Neural progenitor cell (in vitro differentiated cells): ENCODE data around the gene CHST14.

Experiments
- EZH2phosphoT487 ChIP-seq: fragments of 200-600 bp; sonication (generic); IDR thresholded peaks from 2 replicates; pipeline ENCODE4 v1.6.1; 2017; ENCODE audit warnings: antibody characterized with exemption
- TF ChIP-seq, protein P1 (sequence below): fragments of 200-600 bp; sonication (generic); IDR thresholded peaks from 2 replicates; pipeline ENCODE4 v1.5.1; 2017; ENCODE audit warnings: antibody characterized with exemption, mild to moderate bottlenecking

DNA sequence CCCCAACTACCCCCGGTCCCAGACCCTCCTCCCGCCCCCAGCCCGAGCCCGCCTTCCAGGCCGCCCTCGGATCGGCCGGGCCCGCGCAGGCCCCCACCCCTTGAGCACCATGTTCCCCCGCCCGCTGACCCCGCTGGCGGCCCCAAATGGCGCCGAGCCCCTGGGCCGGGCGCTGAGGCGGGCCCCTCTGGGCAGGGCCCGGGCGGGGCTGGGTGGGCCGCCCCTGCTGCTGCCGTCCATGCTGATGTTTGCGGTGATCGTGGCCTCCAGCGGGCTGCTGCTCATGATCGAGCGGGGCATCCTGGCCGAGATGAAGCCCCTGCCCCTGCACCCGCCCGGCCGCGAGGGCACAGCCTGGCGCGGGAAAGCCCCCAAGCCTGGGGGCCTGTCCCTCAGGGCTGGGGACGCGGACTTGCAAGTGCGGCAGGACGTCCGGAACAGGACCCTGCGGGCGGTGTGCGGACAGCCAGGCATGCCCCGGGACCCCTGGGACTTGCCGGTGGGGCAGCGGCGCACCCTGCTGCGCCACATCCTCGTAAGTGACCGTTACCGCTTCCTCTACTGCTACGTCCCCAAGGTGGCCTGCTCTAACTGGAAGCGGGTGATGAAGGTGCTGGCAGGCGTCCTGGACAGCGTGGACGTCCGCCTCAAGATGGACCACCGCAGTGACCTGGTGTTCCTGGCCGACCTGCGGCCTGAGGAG, 472 bp downstream of the CHST14 start:
- TF ChIP-seq EZH2phosphoT487, result no peak
- TF ChIP-seq, protein P1, sequence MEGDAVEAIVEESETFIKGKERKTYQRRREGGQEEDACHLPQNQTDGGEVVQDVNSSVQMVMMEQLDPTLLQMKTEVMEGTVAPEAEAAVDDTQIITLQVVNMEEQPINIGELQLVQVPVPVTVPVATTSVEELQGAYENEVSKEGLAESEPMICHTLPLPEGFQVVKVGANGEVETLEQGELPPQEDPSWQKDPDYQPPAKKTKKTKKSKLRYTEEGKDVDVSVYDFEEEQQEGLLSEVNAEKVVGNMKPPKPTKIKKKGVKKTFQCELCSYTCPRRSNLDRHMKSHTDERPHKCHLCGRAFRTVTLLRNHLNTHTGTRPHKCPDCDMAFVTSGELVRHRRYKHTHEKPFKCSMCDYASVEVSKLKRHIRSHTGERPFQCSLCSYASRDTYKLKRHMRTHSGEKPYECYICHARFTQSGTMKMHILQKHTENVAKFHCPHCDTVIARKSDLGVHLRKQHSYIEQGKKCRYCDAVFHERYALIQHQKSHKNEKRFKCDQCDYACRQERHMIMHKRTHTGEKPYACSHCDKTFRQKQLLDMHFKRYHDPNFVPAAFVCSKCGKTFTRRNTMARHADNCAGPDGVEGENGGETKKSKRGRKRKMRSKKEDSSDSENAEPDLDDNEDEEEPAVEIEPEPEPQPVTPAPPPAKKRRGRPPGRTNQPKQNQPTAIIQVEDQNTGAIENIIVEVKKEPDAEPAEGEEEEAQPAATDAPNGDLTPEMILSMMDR, result no peak
